Adipocyte (in vitro differentiated cells): ENCODE results near the gene TMEM120B.

Experiments used
- DNase-seq: peaks from one replicate; pipeline ENCODE4 v3.0.0-alpha.2; 2015; ENCODE audit warnings: low read depth
- H3K27me3 ChIP-seq: replicated peaks from 2 replicates; pipeline ENCODE4 v1.7.0; 2013; ENCODE audit warnings: mild to moderate bottlenecking, low read length, moderate library complexity; ENCODE audit not compliant: control insufficient read depth, insufficient read depth
- H3K36me3 ChIP-seq: 2 replicates; pipeline ENCODE4 v1.7.0; 2013; ENCODE audit warnings: low read length, mild to moderate bottlenecking, moderate library complexity; ENCODE audit not compliant: control insufficient read depth, insufficient read depth, severe bottlenecking
- H3K4me1 ChIP-seq: 2 replicates; pipeline ENCODE4 v1.7.0; 2013; ENCODE audit warnings: mild to moderate bottlenecking, low read length, moderate library complexity; ENCODE audit not compliant: control insufficient read depth, insufficient read depth
- H3K4me3 ChIP-seq: 2 replicates; pipeline ENCODE4 v1.7.0; 2013; ENCODE audit warnings: mild to moderate bottlenecking, low read length, moderate library complexity
- H3K9ac ChIP-seq: 2 replicates; pipeline ENCODE4 v1.7.0; 2013; ENCODE audit warnings: mild to moderate bottlenecking, low read length, moderate library complexity
- H3K9me3 ChIP-seq: 2 replicates; pipeline ENCODE4 v1.7.0; 2013; ENCODE audit warnings: mild to moderate bottlenecking, low read length, moderate library complexity; ENCODE audit not compliant: control insufficient read depth

The TMEM120B gene

GRCh38 chr12:121796855-121797751 lies 84.6 kb downstream of the TMEM120B start:
- Histone ChIP-seq H3K36me3 (peaks cover 11% of the 10 kb centered on the region), H3K9me3 (no peaks in the 10 kb centered on the region), H3K4me1 (peaks cover 58% of the 10 kb centered on the region), H3K27me3 (no peaks in the 10 kb centered on the region), H3K4me3 (peak overlapping the region; percentile 92), H3K9ac (peak overlapping the region; percentile 79)
- peak; percentile 93 for DNase-seq

DNA sequence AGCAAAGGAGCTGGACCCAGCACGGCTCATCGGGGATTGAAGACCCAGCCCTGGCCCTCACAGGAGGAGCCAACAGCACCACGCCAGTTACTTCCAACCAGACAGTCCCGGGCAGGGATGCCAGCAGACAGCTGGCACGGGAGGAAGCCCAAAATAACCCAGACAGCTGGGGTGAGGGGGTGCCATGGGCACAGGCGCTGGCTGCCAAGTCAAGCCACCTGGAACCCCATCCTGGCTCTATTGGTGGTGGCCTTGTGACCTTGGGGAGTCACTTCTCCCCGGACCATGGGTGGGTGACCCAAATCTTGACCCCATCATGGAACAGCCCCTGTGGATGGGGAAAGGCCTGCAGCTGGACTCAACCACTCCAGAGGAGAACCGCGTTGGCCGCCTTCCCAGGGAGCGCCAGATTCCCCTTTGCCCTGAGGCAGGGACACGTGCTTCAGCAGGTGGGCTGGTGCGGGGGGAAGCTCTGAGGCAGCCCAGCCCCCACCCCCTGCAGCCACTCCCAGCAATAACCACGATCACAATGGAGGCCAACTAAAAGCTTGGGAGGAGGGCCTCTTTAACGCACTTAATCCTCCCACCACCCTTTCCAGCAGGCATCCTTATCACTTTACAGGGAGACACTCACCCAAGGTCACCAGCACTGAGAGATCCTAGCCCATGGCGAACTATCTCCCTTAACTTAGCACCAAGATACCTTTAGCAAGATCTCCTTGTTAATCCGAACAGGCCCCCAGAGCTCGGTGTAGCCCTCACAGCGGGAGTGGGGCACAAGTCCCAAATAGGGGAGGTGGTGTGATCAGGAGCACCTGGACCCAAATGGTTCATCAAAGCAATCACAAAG lies 85.6 kb downstream of the TMEM120B start:
- H3K4me1 ChIP-seq, result peaks cover 58% of the 10 kb centered on the region
- H3K4me3 ChIP-seq, result peak overlapping the region; percentile 92
- H3K9me3 ChIP-seq, result no peaks in the 10 kb centered on the region
- H3K9ac ChIP-seq, result peak overlapping the region; percentile 79
- DNase-seq, result peak; percentile 54
- H3K36me3 ChIP-seq, result peaks cover 11% of the 10 kb centered on the region
- no peaks in the 10 kb centered on the region for H3K27me3 ChIP-seq

- no peaks in the 10 kb centered on the region for H3K27me3 ChIP-seq
- no peaks in the 10 kb centered on the region for H3K9me3 ChIP-seq
- peaks cover 11% of the 10 kb centered on the region for H3K36me3 ChIP-seq
- H3K4me3 ChIP-seq, result peak overlapping the region; percentile 92
- H3K4me1 ChIP-seq, result peaks cover 55% of the 10 kb centered on the region
- DNase-seq, result peak; percentile 26
- peak overlapping the region; percentile 79 for H3K9ac ChIP-seq
These were observed 86.2 kb downstream of the TMEM120B start for GRCh38 chr12:121798787-121799155.

DNA sequence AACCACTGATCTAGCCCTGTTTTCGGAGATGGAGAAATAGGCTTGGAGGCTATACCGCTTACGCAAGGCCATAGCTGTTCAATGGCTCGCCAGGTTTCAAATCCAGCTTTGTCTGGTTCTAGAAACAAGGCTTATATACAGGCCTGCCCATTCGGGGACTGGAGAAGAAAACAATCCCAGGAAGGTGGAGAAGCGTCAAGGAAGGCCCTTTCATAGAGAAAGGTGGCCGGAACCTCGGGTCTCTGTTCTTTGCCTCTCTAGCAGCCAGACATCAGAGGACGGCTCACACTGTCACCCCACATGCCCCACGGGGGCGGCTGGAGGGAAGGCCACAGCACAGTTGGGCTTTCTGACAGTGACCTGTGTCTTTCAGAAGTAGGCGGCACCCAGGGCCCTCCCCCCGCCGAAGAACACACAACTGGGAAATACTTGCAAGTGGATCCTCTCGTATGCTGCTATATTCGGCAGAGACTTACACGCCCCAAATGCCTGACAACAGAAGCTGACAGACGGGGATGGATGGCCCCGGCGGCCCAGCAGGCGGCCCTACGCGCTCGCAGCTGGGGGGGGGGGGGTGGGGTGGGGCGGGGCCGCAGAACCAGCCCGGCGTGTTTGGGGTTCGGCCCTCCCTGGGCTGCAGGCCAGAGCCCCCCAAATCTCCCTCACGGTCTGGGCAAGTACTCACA lies 86.7 kb downstream of the TMEM120B start:
- Histone ChIP-seq H3K9me3 (no peaks in the 10 kb centered on the region), H3K4me1 (peaks cover 51% of the 10 kb centered on the region), H3K9ac (peak overlapping the region; percentile 100), H3K36me3 (peaks cover 11% of the 10 kb centered on the region), H3K4me3 (peak overlapping the region; percentile 92), H3K27me3 (no peaks in the 10 kb centered on the region)
- DNase-seq, result peak; percentile 76

GRCh38 chr12:121799842-121800693 lies 87.5 kb downstream of the TMEM120B start:
- Histone ChIP-seq H3K36me3 (peaks cover 11% of the 10 kb centered on the region), H3K27me3 (no peaks in the 10 kb centered on the region), H3K4me1 (peaks cover 43% of the 10 kb centered on the region), H3K4me3 (peak overlapping the region; percentile 92), H3K9ac (peak overlapping the region; percentile 100), H3K9me3 (no peaks in the 10 kb centered on the region)
- peak; percentile 92 for DNase-seq

DNA sequence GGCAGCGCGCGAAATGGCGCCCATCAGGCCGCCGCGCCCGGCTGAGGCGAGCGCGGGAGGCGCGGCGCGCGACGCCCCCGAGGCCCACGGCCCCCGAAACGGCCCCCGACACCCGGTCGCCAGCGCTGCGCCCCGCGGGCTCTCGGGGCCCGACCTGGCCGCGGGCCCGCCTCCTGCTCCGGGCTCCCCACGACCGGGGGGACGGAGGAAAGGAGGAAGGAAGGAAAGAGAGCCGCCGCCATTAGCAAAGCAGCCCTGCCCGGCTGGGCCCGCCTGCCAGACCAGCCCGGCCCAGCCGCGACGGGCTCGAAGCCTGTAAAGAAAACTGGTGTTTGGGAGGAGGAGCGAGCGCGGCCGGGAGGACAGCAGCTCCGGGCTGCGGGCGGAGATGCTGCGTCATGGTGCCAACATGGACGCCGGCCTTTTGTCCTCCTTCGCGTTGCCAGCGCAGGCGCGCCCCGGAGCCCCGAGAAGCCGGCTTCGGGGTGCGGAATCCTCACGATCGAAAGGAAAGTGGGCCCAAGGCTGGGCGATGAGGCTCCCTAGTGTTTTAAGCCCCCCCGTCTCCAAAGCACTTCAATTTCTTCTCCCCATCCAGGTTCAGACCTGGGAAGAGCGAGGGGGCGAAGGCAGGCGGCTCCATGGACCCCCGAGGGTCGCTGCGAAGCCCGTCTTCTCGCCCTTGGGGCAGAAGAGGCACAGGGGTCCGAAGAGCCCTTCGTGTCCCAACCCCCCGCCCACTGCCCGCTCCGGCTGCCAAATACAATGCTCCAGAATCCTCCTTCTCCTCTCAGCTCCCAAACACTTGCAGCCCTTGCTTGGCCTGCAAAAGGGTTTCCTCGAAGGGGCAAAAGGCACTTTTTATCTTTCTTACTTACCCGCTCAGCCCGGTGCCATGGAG lies 88.4 kb downstream of the TMEM120B start:
- H3K27me3 ChIP-seq, result no peaks in the 10 kb centered on the region
- no peaks in the 10 kb centered on the region for H3K9me3 ChIP-seq
- H3K4me3 ChIP-seq, result peak overlapping the region; percentile 92
- peaks cover 10% of the 10 kb centered on the region for H3K36me3 ChIP-seq
- peak overlapping the region; percentile 100 for H3K9ac ChIP-seq
- peaks cover 39% of the 10 kb centered on the region for H3K4me1 ChIP-seq
- peak; percentile 86 for DNase-seq

DNA sequence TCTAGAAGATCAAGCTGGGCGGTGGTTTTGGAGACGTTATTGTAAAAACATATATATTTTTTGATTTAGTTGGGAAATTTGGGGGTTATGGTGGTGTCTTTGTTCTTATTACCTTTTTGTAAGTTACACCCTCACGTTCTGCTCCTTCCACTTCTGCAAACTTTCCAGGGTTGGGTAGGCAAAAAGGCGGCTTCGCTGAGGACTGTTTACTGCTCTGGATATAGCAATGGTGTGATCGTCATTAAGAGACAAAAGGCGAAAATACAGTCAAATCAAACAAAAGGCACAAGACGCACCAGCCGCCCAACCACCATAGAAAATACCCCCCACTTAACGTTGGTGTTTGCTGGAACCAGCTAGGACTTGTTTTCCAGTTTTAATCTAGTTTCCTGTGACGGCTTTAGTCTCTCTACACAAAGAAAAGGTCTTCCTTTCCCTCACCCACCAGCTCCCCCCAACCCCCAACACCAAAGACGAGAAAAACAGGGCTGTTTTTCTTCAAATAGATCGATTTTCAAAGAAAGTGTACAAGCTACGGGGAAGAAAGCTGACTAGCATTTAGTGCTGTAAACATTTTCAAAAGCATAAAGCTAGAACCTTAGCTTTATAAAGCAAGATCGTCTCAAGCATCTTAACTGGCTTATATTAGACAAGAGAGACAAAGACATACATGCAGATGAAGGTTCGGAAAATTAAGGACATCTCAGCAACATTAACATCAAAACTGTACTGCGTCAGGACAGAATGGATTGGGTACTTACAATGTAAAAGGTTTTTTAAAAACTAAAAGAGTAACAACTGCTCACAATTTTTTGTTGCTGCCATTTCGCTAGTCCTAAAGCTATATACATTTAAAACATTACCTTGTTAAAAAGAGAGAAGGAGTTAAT lies 89.3 kb downstream of the TMEM120B start:
- Histone ChIP-seq H3K27me3 (no peaks in the 10 kb centered on the region), H3K9ac (peak overlapping the region; percentile 100), H3K4me3 (peak overlapping the region; percentile 92), H3K36me3 (peaks cover 7% of the 10 kb centered on the region), H3K9me3 (no peaks in the 10 kb centered on the region), H3K4me1 (peaks cover 35% of the 10 kb centered on the region)
- DNase-seq, result peak; percentile 40

DNA sequence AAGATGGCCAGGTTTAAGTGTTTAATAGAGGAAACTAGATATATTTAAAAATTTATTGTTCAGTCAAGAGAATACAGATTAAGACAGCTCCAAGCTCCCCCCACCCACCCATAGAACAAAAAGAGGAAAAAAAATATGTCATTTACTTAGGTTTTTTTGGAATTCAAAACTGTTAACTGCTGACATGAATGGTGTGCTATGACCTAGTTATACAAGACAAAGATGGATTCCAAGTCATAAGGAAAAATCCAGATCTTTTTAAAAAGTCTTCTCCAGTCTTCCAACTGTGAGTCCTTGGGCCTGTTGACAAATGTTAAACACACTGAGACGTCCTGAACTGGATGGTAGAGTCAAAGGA lies 89.9 kb downstream of the TMEM120B start:
- H3K9ac ChIP-seq, result peak overlapping the region; percentile 100
- DNase-seq, result no peak
- H3K27me3 ChIP-seq, result no peaks in the 10 kb centered on the region
- H3K36me3 ChIP-seq, result peaks cover 9% of the 10 kb centered on the region
- peaks cover 36% of the 10 kb centered on the region for H3K4me1 ChIP-seq
- H3K4me3 ChIP-seq, result peak overlapping the region; percentile 92
- no peaks in the 10 kb centered on the region for H3K9me3 ChIP-seq
